GM21526 (cell line): ENCODE results near the gene AIF1.

Experiments used
- ATAC-seq: cut with Tn5 transposase; IDR thresholded peaks from one replicate; pipeline ENCODE4 v1.9.1; 2021; ENCODE audit warnings: moderate library complexity; ENCODE audit not compliant: unreplicated experiment, low FRiP score

AIF1 gene

GRCh38 chr6:31619805-31620585 lies 5.0 kb downstream of the AIF1 start:
- peak; percentile 73 for ATAC-seq

GRCh38 chr6:31620586-31621319 lies 5.7 kb downstream of the AIF1 start, which contains the start of gene PRRC2A:
PRRC2A (plus strand) TSS chr6:31620715; CDS start chr6:31622790, 2,075 bp downstream.
- ATAC-seq: peak; percentile 44

DNA sequence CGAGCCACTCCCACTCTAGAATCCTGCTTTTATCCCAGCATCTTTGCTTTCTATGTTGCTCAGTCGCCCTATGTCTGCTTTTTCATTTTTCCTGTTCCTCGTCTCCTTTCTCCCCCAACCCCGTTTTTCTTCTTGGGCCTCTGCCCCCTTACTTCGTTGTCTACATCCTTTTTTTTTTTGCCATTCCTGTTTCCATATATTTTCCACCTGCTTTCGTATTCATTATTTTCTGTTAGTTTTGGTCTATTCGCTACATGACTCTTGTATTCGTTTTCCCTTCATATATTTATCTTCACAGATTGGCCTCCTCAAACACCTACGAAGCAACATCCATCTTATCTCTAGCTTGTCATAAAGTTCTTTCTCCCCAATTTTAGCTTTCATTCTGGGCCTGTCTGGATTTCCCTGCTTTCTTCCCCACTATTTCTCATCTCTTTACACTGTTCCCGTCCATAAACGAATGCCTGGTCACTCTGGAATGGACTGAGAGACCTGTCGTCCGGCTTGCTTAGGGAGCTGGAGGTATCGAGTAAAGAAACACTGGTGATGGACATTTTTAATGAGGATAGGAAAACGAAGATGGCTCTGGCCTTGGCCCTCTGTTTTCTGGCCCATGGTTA lies 6.4 kb downstream of the AIF1 start:
- no peak for ATAC-seq

GRCh38 chr6:31621991-31622390 lies 7.0 kb downstream of the AIF1 start:
- ATAC-seq: no peak

- ATAC-seq: no peak
Measured at GRCh38 chr6:31622684-31623091, 7.7 kb downstream of the AIF1 start.

DNA sequence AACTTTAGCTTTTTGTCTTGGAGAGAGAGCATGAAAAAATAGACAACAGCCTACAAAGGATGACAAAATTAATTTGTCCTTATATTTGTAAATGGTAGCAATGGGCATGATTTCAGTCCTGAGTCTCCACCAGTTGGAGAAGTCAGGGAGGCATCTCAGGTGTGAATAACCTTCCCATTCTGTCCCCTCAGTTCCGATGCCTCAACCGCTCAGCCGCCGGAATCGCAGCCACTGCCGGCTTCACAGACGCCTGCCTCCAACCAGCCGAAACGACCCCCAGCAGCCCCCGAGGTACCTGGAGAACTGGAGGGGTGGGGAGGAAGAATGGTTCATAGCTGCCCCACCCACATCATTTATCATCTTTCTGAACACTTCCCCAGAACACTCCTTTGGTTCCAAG lies 9.0 kb downstream of the AIF1 start:
- ATAC-seq: no peak

GRCh38 chr6:31626952-31627351 lies 11.9 kb downstream of the AIF1 start:
- ATAC-seq: no peak

- no peak for ATAC-seq
Measured at GRCh38 chr6:31627690-31628287, 12.8 kb downstream of the AIF1 start.

- ATAC-seq: no peak
Measured at GRCh38 chr6:31629014-31629413, 14.0 kb downstream of the AIF1 start.

DNA sequence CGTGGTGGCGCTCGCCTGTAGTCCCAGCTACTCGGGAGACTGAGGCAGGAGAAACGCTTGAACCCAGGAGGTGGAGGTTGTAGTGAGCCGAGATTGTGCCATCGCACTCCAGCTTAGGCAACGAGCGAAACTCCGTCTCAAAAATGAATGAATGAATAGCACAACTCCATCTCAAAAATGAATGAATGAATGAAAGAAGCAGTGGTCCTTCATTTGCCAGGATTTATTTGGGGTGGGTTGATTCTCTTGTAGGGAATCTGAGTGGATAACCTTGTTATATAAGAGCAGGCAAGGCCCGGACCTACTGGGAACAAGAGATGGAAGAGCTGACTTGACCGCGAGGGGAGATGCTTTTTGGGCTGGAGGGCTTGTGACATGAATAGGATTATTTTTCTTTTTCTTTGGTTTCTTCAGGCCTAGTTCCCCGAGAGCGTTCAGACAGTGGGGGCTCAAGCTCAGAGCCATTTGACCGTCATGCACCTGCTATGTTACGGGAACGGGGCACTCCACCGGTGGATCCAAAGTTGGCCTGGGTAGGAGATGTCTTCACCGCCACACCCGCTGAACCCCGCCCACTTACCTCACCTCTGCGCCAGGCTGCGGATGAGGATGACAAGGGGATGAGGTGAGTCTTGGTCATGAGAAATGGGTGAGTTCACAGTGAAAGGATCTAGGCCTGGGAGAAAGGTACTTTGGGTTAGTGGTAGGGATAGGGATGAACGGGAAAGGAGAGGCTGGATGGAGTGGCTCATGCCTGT lies 15.3 kb downstream of the AIF1 start:
- no peak for ATAC-seq

- no peak for ATAC-seq
Measured at GRCh38 chr6:31631209-31631608, 16.2 kb downstream of the AIF1 start.

- ATAC-seq: no peak
Measured at GRCh38 chr6:31631681-31632278, 16.7 kb downstream of the AIF1 start.

DNA sequence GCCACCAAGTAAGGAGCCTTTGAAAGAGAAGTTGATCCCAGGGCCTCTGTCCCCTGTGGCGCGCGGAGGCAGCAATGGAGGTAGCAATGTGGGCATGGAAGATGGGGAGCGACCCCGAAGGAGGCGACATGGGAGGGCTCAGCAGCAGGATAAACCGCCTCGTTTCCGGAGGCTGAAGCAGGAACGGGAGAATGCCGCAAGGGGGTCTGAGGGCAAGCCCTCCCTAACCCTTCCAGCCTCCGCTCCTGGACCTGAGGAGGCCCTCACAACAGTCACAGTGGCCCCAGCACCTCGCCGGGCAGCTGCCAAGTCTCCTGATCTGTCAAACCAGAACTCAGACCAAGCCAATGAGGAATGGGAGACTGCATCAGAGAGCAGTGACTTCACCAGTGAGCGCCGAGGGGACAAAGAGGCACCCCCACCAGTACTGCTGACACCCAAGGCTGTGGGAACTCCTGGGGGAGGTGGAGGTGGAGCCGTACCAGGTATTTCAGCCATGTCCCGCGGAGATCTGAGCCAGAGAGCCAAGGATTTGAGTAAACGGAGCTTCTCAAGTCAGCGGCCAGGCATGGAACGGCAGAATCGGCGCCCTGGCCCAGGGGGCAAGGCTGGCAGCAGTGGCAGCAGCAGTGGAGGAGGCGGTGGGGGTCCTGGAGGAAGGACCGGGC lies 17.4 kb downstream of the AIF1 start:
- ATAC-seq: no peak

GRCh38 chr6:31633447-31633846 lies 18.4 kb downstream of the AIF1 start:
- ATAC-seq: no peak

GRCh38 chr6:31634131-31634530 lies 19.1 kb downstream of the AIF1 start:
- no peak for ATAC-seq

GRCh38 chr6:31634969-31635575 lies 20.0 kb downstream of the AIF1 start:
- ATAC-seq: no peak

- ATAC-seq: no peak
Measured at GRCh38 chr6:31636698-31637596, 21.9 kb downstream of the AIF1 start.

- ATAC-seq: no peak
Measured at GRCh38 chr6:31639043-31639442, 24.0 kb downstream of the AIF1 start.
